NCI-H128 (cell line): Measurements from ENCODE around the gene KANSL3.
"Not testable (repeated sequence)": the region's sequence is repeated elsewhere in the genome, so short reads cannot be mapped to it uniquely, and the experiment has no call there.

Source experiments
- DNase-seq: peaks from one replicate; lab custom pipeline; 2025; ENCODE audit not compliant: unreplicated experiment; lab: John Stamatoyannopoulos, UW

The KANSL3 gene

GRCh38 chr2:96564026-96564425 is 74.1 kb downstream of the KANSL3 start:
- no peak for DNase-seq

DNA sequence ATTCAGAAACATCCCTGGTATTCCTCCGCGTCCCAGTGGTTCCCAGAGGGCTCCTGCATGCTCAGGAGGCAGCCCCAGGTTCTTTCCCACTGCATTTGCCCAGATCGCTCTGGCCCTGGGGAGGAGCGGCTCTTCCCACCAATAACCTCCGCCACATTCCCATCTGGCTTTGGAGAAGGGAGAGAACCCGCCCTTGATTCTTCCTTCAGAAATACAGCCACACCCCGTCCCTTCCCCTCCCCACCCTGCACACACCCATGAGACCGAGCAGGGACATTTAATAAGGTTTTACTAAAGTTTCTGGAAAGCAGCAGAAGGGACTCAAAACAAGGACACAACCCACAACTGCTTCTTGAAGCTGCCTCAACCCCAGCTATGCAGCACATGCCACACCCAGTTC is 79.6 kb downstream of the KANSL3 start:
- no peak for DNase-seq

DNA sequence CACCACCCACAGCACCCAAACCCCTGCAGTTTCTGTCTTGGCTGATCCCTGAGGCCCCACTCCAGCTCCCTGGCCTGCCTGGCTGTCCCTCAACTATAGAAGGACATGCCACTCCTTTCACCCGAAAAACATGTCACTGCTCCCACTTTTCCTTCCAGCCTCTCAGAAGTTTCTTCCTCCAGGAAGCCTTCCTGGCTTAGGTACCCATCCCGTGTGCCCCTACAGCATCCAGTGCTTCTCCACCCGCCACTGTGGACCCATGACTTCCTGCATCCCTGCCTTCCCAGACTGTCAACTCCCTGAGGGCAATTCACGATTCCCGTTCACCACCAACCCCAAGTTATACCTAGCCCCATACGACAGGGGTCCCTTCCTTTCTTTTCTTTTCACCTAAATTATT is 80.1 kb downstream of the KANSL3 start:
- no peak for DNase-seq

- DNase-seq = not testable (repeated sequence)
These were observed 80.7 kb downstream of the KANSL3 start for GRCh38 chr2:96557421-96557820.

GRCh38 chr2:96556441-96557330 is 81.4 kb downstream of the KANSL3 start:
- no peak for DNase-seq

GRCh38 chr2:96555146-96555610 is 82.9 kb downstream of the KANSL3 start:
- no peak for DNase-seq

- DNase-seq = no peak
These were observed 83.6 kb downstream of the KANSL3 start for GRCh38 chr2:96554293-96555145.

DNA sequence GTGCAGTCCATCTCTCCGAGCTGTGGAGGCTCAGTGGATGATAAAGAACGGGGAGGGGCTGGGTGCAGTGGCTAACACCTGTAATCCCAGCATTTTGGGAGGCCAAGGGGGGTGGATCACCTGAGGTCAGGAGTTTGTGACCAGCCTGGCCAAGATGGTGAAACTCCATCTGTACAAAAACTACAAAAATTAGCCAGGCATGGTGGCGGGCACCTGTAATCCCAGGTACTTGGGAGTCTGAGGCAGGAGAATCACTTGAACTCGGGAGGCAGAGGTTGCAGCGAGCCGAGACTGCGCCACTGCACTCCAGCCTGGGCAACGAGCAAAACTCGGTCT is 84.2 kb downstream of the KANSL3 start:
- DNase-seq = not testable (repeated sequence)

DNA sequence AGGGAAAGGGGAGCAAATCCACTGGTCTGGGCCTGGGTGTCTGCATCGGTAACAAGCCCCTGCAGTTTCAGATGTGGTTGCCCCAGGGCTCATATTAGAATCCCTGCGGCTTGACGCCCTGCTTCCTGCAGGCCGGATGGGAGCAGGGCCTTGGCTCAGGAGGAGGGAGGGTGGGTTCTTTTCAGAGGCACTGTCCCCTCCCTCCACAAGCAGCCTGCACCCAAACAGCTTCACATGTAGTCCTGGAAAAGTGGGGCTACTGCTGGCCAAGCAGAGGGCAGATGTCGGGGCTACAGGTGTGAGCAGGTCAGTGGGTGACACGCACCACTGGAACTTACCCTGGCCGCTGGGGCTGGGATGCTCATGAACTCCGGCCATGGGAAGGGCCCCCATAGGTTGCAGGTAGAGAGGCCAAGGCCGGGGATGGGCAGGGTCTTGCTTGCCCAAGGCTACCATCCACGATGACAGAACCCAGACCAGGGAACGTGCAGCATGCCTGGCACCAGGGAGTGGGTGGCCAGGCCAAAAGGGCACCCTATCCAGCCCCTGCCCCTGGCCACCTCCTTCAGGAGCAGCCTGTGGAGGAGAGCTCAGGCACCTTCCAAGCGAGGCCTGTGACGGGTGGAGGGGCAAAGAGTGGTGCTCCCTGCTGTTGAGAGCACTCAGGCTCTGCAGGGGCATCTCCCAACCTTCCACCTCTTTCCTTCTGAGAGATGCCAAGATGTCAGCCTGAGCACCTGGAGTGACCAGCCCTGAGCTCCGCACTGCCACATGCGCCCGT is 84.7 kb downstream of the KANSL3 start:
- DNase-seq = no peak

DNA sequence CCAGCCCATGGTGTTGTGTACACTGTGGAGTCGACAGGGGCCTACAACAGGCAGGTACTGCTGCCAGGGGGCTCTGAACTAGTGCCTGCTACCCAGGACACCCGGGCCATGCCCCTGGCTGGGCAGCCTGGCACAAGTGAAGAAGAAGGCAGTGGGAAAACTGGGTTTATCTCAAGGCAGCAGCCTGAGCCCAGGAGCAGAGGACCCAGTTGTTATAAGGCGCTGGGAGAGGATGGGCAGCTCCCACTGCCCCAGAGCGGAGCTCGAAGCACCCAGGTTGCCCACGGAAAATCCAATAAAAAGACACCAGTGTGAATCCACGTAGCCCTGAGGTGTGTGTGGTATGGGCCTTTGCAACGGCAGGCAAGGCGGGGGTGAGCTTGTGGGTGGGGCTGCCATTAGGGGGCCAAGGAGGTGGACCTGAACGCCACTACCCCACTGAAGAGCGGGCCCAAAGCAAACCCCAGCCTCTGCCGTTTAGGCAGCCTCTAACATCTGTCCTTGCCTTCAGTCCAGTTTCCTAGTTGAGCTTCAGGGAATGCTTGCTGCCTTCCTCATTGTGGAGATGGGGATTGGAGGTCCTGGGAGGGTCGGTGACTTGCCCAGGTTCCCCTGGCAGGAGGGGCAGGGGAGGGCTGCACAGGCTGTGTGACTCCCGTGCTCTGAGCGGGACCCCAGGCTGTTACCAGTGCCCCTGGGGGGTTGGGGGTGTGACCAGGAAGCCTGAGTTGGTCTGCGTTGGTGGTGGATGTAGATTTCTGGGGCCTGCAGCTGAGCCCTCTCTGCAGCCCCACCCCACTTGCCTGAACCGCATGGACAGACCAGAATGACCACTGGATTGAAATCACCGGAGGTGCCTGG is 85.6 kb downstream of the KANSL3 start:
- no peak for DNase-seq

DNA sequence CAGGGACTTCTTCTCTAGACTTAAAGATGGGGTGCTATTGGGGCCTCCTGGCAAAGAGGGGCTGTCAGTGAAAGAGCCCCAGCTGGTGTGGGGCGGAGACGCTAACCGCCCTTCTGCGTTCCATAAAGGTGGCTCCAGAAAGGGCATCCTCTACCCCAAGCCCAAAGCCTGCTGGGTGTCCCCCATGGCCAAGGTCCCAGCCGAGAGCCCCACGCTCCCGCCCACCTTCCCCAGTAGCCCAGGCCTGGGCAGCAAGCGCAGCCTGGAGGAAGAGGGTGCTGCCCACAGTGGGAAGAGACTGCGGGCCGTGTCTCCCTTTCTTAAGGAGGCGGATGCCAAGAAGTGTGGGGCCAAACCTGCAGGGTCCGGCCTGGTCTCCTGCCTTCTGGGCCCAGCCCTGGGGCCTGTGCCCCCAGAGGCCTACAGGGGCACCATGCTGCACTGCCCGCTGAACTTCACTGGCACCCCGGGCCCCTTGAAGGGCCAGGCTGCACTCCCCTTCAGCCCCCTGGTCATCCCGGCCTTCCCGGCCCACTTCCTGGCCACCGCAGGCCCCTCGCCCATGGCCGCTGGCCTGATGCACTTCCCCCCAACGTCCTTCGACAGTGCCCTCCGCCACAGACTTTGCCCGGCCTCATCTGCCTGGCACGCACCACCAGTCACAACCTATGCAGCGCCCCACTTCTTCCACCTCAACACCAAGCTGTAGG is 86.4 kb downstream of the KANSL3 start:
- DNase-seq = no peak

DNA sequence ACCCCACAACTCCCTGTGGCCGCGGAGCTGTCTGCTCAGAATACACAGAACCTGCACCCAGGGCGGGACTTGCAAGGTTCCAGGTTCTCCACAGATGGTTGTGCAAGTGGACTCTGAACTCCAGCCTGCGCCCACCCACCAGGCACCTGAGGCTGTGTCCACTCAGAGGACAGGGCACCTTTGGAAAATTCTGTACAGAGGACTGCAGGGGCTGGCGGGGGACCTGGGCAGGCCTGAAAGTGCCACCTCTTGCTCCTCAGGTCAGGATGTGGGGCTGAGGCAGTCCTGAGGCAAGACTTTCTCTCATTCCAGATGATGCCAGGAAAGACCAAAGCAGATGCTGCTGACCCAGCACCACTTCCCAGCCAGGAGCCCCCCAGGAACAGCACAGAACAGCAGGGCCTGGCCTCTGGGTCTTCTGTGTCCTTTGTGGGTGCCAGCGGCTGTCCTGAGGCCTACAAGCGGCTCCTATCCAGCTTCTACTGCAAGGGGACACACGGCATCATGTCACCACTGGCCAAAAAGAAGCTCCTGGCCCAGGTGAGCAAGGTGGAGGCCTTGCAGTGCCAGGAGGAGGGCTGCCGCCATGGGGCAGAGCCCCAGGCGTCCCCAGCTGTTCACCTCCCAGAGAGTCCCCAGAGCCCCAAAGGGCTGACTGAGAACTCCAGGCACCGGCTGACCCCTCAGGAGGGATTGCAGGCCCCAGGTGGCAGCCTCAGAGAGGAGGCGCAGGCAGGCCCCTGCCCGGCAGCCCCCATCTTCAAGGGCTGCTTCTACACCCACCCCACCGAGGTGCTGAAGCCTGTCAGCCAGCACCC is 87.1 kb downstream of the KANSL3 start:
- DNase-seq = no peak

- no peak for DNase-seq
These were observed 87.9 kb downstream of the KANSL3 start for GRCh38 chr2:96549967-96550786.

DNA sequence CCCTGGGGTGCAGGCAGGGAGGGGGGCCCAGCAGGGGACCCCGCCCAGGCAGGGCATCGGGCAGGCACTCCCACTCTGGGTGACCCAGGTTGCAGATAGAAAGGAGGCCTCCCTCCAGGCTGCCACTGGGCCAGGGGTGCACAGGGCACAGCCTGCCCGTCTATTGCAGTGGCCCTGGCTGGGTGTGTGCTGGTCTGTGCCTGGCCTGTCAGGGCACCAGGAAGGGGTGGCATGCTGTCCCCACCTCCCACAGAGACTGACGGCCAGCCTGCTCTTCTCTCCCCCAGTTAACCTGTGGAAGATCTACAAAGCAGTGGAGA is 88.7 kb downstream of the KANSL3 start:
- no peak for DNase-seq

DNA sequence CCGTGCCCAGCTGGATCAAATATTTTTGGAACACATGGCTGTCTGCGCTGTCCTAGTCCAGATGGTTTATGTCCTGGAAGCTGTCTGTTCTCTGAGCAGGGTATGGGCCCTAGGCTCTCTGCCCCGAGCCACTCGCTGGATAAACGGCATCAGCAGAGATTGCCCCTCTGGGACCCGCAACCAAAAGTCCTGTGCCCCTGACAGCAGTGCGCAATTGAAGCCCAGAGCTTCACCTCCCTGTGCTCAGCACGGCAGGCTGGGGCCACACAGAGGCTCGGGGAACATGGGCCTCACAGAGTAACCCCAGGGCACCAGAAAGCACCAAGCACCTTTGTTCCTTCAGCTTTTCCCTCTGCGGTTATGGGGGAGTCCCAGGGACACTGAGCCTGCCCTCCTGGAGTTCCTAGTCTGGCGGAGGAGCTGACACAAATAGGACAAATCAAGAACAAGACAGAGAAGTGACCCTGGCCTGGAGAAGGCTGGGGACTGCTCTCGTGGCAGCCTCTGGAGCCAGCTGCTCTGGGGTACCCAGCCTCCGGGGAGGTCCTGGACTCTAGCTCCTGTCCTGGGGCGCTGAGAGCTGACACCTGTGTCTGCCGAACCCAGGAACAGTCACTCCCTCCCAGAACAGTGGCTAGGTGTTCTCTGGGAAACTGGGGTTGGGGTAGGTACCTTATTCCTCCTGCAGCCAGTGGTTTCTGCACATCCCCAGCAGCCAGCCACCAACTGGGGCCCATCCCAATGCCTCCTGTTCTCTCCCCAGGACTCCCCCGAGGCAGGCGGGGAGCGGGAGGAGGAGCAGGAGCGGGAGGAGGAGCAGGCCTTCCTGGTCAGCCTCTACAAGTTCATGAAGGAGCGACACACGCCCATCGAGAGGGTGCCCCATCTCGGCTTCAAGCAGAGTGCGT is 89.3 kb downstream of the KANSL3 start:
- no peak for DNase-seq

DNA sequence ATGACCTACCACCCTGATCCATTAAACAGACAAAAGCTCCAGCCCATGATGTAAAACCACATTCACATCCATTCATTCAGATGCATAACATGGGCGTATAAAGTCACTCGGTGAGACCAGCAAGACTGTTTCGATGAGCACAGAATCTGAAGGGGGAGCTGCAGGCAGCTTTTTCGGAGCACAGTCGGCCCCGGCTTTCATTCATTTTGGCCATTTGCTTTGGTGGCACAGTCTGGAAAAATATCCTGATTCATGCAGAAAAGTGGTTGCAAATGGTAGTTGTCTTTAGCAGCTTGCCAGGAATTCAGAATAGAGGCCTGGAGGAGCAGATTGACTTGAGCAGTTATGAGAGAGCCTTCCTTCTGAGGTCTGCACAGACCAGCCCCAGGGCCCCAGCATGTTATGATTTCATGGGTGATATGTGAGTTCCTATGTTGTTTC is 90.4 kb downstream of the KANSL3 start:
- no peak for DNase-seq

DNA sequence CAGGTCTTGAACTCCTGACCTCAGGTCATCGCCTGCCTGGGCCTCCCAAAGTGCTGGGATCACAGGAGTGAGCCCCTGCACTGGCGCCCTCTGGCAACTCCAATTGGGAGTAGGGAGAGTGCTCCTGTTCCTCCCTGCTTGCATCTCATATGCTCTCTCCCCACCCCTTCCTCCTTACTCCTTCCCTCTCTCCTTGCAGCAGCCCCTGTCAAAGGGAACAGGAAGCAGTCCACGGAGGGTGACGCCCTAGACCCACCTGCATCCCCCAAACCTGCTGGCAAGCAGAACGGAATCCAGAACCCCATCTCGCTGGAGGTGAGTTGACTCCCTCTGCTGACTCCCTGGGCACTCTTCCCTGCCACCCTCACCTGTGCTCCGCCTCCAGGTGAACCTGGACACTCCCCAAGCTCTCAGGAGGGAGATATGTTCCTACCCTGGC is 90.9 kb downstream of the KANSL3 start:
- DNase-seq = no peak
